IMR-90 (cell line): ENCODE measurements around the gene ADGB.
"Not testable (repeated sequence)": the region's sequence is repeated elsewhere in the genome, so short reads cannot be mapped to it uniquely, and the experiment has no call there.

Experiments used
- CEBPB ChIP-seq: IDR thresholded peaks from 2 replicates; pipeline ENCODE4 v1.6.1; 2012; ENCODE audit warnings: low read depth, low read length, improper control_type of control experiment
- RCOR1 ChIP-seq: IDR thresholded peaks from 2 replicates; pipeline ENCODE4 v1.6.1; 2012; ENCODE audit warnings: mild to moderate bottlenecking, low read length, improper control_type of control experiment; ENCODE audit not compliant: insufficient replicate concordance
- RFX5 ChIP-seq: IDR thresholded peaks from 2 replicates; pipeline ENCODE4 v1.8.0; 2012; ENCODE audit warnings: low read depth, mild to moderate bottlenecking, low read length, moderate library complexity

DNA sequence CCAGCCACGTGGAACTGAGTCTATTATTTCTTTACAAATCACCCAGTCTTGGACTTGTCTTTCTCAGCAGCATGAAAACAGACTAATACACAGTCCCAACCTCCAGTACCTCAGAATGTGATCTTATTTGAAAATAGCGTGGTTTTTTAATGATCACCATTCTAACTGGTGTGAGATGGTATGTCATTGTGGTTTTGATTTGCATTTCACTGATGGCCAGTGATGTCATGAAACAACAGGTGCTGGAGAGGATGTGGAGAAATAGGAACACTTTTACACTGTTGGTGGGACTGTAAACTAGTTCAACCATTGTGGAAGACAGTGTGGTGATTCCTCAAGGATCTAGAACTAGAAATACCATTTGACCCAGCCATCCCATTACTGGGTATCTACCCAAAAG is 32.1 kb upstream of the ADGB start:
- not testable (repeated sequence) for TF ChIP-seq RCOR1, CEBPB, RFX5
